Spinal cord (tissue), 10 donors: ENCODE data around the gene CTDP1. TPM values are rescaled to one million over a fixed set of nuclear protein-coding genes. Genes with fewer than 3 reads are reported as not detected.

Experiments used
- DNase-seq, 6 donors: peaks; one replicate each; pipeline versions ENCODE4 v3.0.0 to v3.0.0-alpha.2; 2013 to 2015; ENCODE audit warnings: low spot score in 6 of 6, low read depth in 4 of 6
- H3K27ac ChIP-seq: one replicate; pipeline ENCODE4 v1.5.1; 2013; ENCODE audit warnings: low read depth, low read length, control low read depth
- H3K27me3 ChIP-seq: one replicate; pipeline ENCODE4 v1.6.1; 2013; ENCODE audit warnings: low read length; ENCODE audit not compliant: control insufficient read depth, insufficient read depth
- H3K36me3 ChIP-seq: one replicate; pipeline ENCODE4 v1.6.1; 2013; ENCODE audit warnings: low read length; ENCODE audit not compliant: control insufficient read depth, insufficient read depth
- H3K4me1 ChIP-seq: one replicate; pipeline ENCODE4 v1.6.1; 2013; ENCODE audit warnings: low read length; ENCODE audit not compliant: control insufficient read depth, insufficient read depth
- H3K4me3 ChIP-seq: one replicate; pipeline ENCODE4 v1.5.1; 2013; ENCODE audit warnings: low read depth, low read length, control low read depth
- H3K9me3 ChIP-seq: one replicate; pipeline ENCODE4 v1.6.1; 2013; ENCODE audit warnings: low read length; ENCODE audit not compliant: control insufficient read depth, insufficient read depth
- WGBS: methylation state at CpG from one replicate; pipeline ENCODE4 v1.1.5; 2013; ENCODE audit warnings: missing lambda C conversion rate; ENCODE audit not compliant: insufficient coverage; 5-methylcytosine and 5-hydroxymethylcytosine counted together
- polyA plus RNA-seq, 2 donors: library from polyadenylated mRNA; unstranded; fragments of 120-200 nt; gene quantifications; one replicate each; pipeline ENCODE4 v1.2.1, GENCODE V29; 2013; ENCODE audit not compliant: insufficient read length in 2 of 2
- total RNA-seq, 2 donors: library from RNA; depleted of rRNA in 1 of 2; stranded (reverse); fragments of 120-200 nt in 1 of 2; fragments of >200 nt in 1 of 2; gene quantifications; one replicate each; pipeline versions ENCODE4 v1.2.3 to v1.2.4, GENCODE V29; 2013 to 2014
- donor health status: healthy.

The CTDP1 gene
- total and polyA plus RNA-seq, 4 donors, result 11.3 to 16.2 (median 14.4) TPM

- H3K27ac ChIP-seq, result no peak overlapping the region
- H3K4me1 ChIP-seq, result no peaks in the 10 kb centered on the region
- no peak overlapping the region for H3K4me3 ChIP-seq
- H3K36me3 ChIP-seq, result peaks cover 58% of the 10 kb centered on the region
- no peaks in the 10 kb centered on the region for H3K27me3 ChIP-seq
- WGBS, result 95% methylated on average over 16 of the region's 24 CpGs
- DNase-seq, result no peak
- no peaks in the 10 kb centered on the region for H3K9me3 ChIP-seq
Observed at GRCh38 chr18:79697178-79697577, 17.6 kb downstream of the CTDP1 start.

GRCh38 chr18:79697976-79698375 lies 18.4 kb downstream of the CTDP1 start:
- Histone ChIP-seq H3K27ac (no peak overlapping the region), H3K4me3 (no peak overlapping the region), H3K4me1 (no peaks in the 10 kb centered on the region), H3K36me3 (peaks cover 53% of the 10 kb centered on the region), H3K27me3 (no peaks in the 10 kb centered on the region), H3K9me3 (no peaks in the 10 kb centered on the region)
- WGBS, result 93% methylated on average over 22 of the region's 22 CpGs
- DNase-seq, result no peak

GRCh38 chr18:79698668-79699335 lies 19.2 kb downstream of the CTDP1 start:
- Histone ChIP-seq H3K27ac (no peak overlapping the region), H3K27me3 (no peaks in the 10 kb centered on the region), H3K36me3 (peaks cover 49% of the 10 kb centered on the region), H3K4me1 (no peaks in the 10 kb centered on the region), H3K4me3 (no peak overlapping the region), H3K9me3 (no peaks in the 10 kb centered on the region)
- no peak for DNase-seq
- 94% methylated on average over 6 of the region's 14 CpGs for WGBS

GRCh38 chr18:79699653-79700052 lies 20.1 kb downstream of the CTDP1 start:
- Histone ChIP-seq H3K36me3 (peaks cover 54% of the 10 kb centered on the region), H3K9me3 (no peaks in the 10 kb centered on the region), H3K27me3 (no peaks in the 10 kb centered on the region), H3K4me1 (no peaks in the 10 kb centered on the region), H3K27ac (no peak overlapping the region), H3K4me3 (no peak overlapping the region)
- no peak for DNase-seq
- 100% methylated on average over 6 of the region's 8 CpGs for WGBS

GRCh38 chr18:79702906-79703305 lies 23.3 kb downstream of the CTDP1 start:
- Histone ChIP-seq H3K27me3 (no peaks in the 10 kb centered on the region), H3K4me1 (no peaks in the 10 kb centered on the region), H3K36me3 (peaks cover 51% of the 10 kb centered on the region), H3K9me3 (no peaks in the 10 kb centered on the region), H3K4me3 (no peak overlapping the region), H3K27ac (no peak overlapping the region)
- DNase-seq, result no peak
- WGBS, result 100% methylated on average over 2 of the region's 5 CpGs

- 97% methylated on average over 24 of the region's 24 CpGs for WGBS
- Histone ChIP-seq H3K27ac (no peak overlapping the region), H3K36me3 (peaks cover 43% of the 10 kb centered on the region), H3K27me3 (no peaks in the 10 kb centered on the region), H3K4me1 (no peaks in the 10 kb centered on the region), H3K9me3 (no peaks in the 10 kb centered on the region), H3K4me3 (no peak overlapping the region)
- no peak for DNase-seq
Observed at GRCh38 chr18:79704631-79705030, 25.0 kb downstream of the CTDP1 start.

GRCh38 chr18:79705272-79705671 lies 25.7 kb downstream of the CTDP1 start:
- Histone ChIP-seq H3K27me3 (no peaks in the 10 kb centered on the region), H3K4me1 (no peaks in the 10 kb centered on the region), H3K27ac (no peak overlapping the region), H3K4me3 (no peak overlapping the region), H3K36me3 (peaks cover 42% of the 10 kb centered on the region), H3K9me3 (no peaks in the 10 kb centered on the region)
- DNase-seq, result no peak
- WGBS, result 92% methylated on average over 28 of the region's 28 CpGs

GRCh38 chr18:79706006-79706405 lies 26.4 kb downstream of the CTDP1 start:
- Histone ChIP-seq H3K9me3 (no peaks in the 10 kb centered on the region), H3K27ac (no peak overlapping the region), H3K36me3 (peaks cover 45% of the 10 kb centered on the region), H3K4me1 (no peaks in the 10 kb centered on the region), H3K27me3 (no peaks in the 10 kb centered on the region), H3K4me3 (no peak overlapping the region)
- WGBS, result 92% methylated on average over 14 of the region's 14 CpGs
- no peak for DNase-seq

- Histone ChIP-seq H3K27ac (no peak overlapping the region), H3K4me1 (no peaks in the 10 kb centered on the region), H3K4me3 (no peak overlapping the region), H3K36me3 (peaks cover 51% of the 10 kb centered on the region), H3K27me3 (no peaks in the 10 kb centered on the region), H3K9me3 (no peaks in the 10 kb centered on the region)
- 94% methylated on average over 15 of the region's 16 CpGs for WGBS
- DNase-seq, result no peak
Observed at GRCh38 chr18:79706658-79707057, 27.1 kb downstream of the CTDP1 start.

- H3K4me3 ChIP-seq, result no peak overlapping the region
- DNase-seq, result no peak
- H3K27ac ChIP-seq, result no peak overlapping the region
- no peaks in the 10 kb centered on the region for H3K27me3 ChIP-seq
- peaks cover 56% of the 10 kb centered on the region for H3K36me3 ChIP-seq
- no peaks in the 10 kb centered on the region for H3K9me3 ChIP-seq
- H3K4me1 ChIP-seq, result no peaks in the 10 kb centered on the region
- WGBS, result 97% methylated on average over 19 of the region's 19 CpGs
Observed at GRCh38 chr18:79707239-79707638, 27.6 kb downstream of the CTDP1 start.
